Activated naive CD8-positive, alpha-beta T cell treated with anti-CD3 and anti-CD28 coated beads, Interleukin-2, amount 10 ng/mL, durations not matched to agents 7 days and 5 days (primary cell): ENCODE results near the gene TGM2. TPM values are rescaled to one million over a fixed set of nuclear protein-coding genes. Genes with fewer than 3 reads are reported as not detected.

Experiments used
- ATAC-seq: fragments of 150-1000 bp; cut with Tn5 transposase; one replicate; pipeline ENCODE4 v1.10.0; 2021; ENCODE audit warnings: low read depth, moderate library complexity
- POLR2A ChIA-PET: fragments of 350-600 bp; sonication (Branson Sonifier 250); formaldehyde crosslinking; loops from one replicate; lab custom pipeline; 2021; ENCODE audit warnings: antibody characterized with exemption; lab: Charles Lee
- DNase-seq: peaks from one replicate; pipeline ENCODE4 v3.0.0; 2021
- H3K27ac Mint-ChIP-seq: one replicate; pipeline ENCODE4 v1.8.0; 2022; ENCODE audit warnings: mild to moderate bottlenecking, mixed read lengths
- H3K27me3 Mint-ChIP-seq: one replicate; pipeline ENCODE4 v1.8.0; 2022; ENCODE audit warnings: mild to moderate bottlenecking, moderate library complexity, mixed read lengths
- H3K36me3 Mint-ChIP-seq: one replicate; pipeline ENCODE4 v1.8.0; 2021; ENCODE audit warnings: mild to moderate bottlenecking, mixed read lengths
- H3K4me1 Mint-ChIP-seq: one replicate; pipeline ENCODE4 v1.8.0; 2021; ENCODE audit warnings: mixed read lengths
- H3K4me3 Mint-ChIP-seq: one replicate; pipeline ENCODE4 v1.8.0; 2022; ENCODE audit warnings: mild to moderate bottlenecking, moderate library complexity, mixed read lengths
- H3K9me3 Mint-ChIP-seq: one replicate; pipeline ENCODE4 v1.8.0; 2021; ENCODE audit warnings: mixed read lengths
- total RNA-seq, 2 experiments: library from RNA; stranded (reverse); gene quantifications; one replicate each; pipeline ENCODE4 v1.2.3, GENCODE V29; 2021

Gene TGM2
- total RNA-seq, 2 experiments from 2014 or later: 0.43 to 0.50 TPM

GRCh38 chr20:38129893-38130609 is 35.0 kb downstream of the TGM2 start:
- H3K27me3 Mint-ChIP-seq: peaks cover 4% of the 10 kb centered on the region
- no peaks in the 10 kb centered on the region for H3K36me3 Mint-ChIP-seq
- no peak overlapping the region for H3K27ac Mint-ChIP-seq
- no peak for ATAC-seq
- POLR2A ChIA-PET: no interaction called here
- no peak overlapping the region for H3K4me3 Mint-ChIP-seq
- no peaks in the 10 kb centered on the region for H3K9me3 Mint-ChIP-seq
- DNase-seq: peak; percentile 16
- H3K4me1 Mint-ChIP-seq: peaks cover 11% of the 10 kb centered on the region

GRCh38 chr20:38129248-38129865 is 35.7 kb downstream of the TGM2 start:
- POLR2A ChIA-PET: no interaction called here
- ATAC-seq (no peak), DNase-seq (no peak)
- Mint-ChIP-seq H3K27me3 (peaks cover 4% of the 10 kb centered on the region), H3K4me1 (peaks cover 6% of the 10 kb centered on the region), H3K4me3 (no peak overlapping the region), H3K9me3 (no peaks in the 10 kb centered on the region), H3K27ac (no peak overlapping the region), H3K36me3 (no peaks in the 10 kb centered on the region)

DNA sequence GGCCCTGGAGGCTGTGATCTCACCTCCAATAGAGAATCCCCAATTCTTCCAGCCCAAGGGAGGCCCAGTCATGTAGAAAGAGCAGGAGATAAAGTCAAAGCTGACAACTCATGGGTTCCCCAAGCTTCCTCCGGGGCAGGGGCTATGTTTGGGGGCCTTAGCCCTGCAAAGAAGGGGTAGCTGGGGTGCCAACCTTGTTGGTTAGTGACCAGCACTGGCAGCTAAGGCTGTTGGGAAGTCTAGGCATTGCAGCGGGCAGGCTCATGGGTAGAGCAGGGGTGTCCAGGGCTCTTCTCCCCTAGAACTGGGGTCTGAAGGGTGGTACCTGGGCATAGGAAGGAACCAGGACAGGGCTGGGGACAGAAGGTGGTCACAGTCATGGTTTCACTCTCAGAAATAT is 36.4 kb downstream of the TGM2 start:
- ATAC-seq: no peak
- H3K9me3 Mint-ChIP-seq: no peaks in the 10 kb centered on the region
- peaks cover under 1% of the 10 kb centered on the region for H3K4me1 Mint-ChIP-seq
- no peaks in the 10 kb centered on the region for H3K36me3 Mint-ChIP-seq
- H3K27ac Mint-ChIP-seq: no peak overlapping the region
- H3K27me3 Mint-ChIP-seq: peaks cover 4% of the 10 kb centered on the region
- no peak overlapping the region for H3K4me3 Mint-ChIP-seq
- DNase-seq: no peak
- POLR2A ChIA-PET: no interaction called here

DNA sequence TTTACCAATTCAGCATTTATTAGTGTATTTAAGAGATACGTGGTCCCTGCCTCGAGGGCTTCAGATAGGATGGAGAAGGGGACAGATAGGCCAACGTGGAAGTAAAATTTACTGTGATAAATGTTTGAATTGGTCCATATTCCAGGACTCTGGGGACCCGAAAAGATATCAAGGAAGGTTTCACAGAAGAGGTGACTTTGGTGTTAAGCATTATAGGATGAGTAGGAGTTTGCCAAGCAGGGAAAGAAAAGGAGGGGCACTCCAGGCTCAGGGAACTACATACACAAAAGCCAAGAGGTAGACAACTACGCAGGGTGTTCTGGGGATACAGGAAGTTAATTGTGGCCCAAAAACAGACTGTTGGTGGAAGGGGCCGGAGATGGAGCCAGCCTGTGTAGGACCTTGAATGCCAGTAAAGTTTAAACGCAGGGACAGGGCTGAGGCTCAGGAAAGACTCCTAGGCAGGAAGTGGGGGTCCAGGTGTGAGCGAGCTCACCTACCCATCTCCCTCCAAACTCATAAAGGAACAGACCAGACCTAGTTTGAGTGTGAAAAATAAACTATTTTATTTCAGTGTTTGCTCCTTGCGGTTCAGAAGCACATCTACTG is 37.0 kb downstream of the TGM2 start:
- Mint-ChIP-seq H3K4me1 (peaks cover 3% of the 10 kb centered on the region), H3K9me3 (no peaks in the 10 kb centered on the region), H3K27me3 (peaks cover 2% of the 10 kb centered on the region), H3K27ac (no peak overlapping the region), H3K36me3 (no peaks in the 10 kb centered on the region), H3K4me3 (no peak overlapping the region)
- no peak for ATAC-seq
- no peak for DNase-seq
- POLR2A ChIA-PET: no interaction called here

DNA sequence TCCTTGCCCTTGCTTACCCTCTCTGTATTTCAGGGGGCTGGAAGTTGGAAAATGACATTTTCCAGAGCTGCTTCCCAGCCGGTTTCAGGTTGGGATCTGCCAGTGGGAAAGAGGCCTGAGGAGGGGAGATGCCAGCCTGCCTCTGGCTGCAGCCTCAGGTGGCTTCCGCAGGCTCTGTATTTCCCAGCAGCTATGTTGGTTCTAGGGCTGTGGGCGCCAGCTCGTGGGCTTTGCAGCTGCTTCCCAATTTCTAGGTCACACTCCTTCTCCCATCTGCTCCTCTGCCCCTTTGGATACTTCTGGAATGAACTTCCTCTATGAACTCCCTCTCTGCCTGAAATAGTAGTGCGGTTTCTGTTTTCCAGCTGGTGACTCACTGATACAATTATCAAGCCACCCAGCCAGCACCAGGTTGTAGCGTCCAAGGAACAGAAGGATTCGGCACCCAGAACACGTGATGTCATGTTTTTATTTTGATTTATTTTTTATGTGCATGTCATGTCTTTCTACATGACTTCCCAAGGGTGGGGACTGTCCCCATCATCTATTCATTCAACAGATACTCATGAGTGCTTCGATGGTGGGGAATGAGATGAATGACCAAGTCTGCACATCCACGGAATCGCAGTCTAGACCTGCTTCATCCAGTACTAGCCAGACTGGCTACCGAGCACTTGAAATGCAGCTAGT is 38.0 kb downstream of the TGM2 start:
- Mint-ChIP-seq H3K36me3 (no peaks in the 10 kb centered on the region), H3K27me3 (peaks cover 2% of the 10 kb centered on the region), H3K4me1 (peaks cover 5% of the 10 kb centered on the region), H3K4me3 (no peak overlapping the region), H3K27ac (no peak overlapping the region), H3K9me3 (no peaks in the 10 kb centered on the region)
- POLR2A ChIA-PET: no interaction called here
- DNase-seq: no peak
- ATAC-seq: no peak

GRCh38 chr20:38126146-38126921 is 38.7 kb downstream of the TGM2 start:
- POLR2A ChIA-PET: no interaction called here
- DNase-seq: no peak
- Mint-ChIP-seq H3K4me3 (no peak overlapping the region), H3K9me3 (no peaks in the 10 kb centered on the region), H3K4me1 (peaks cover 5% of the 10 kb centered on the region), H3K27me3 (peaks cover 2% of the 10 kb centered on the region), H3K36me3 (no peaks in the 10 kb centered on the region), H3K27ac (no peak overlapping the region)
- no peak for ATAC-seq

- H3K27me3 Mint-ChIP-seq: peaks cover 2% of the 10 kb centered on the region
- POLR2A ChIA-PET: no interaction called here
- H3K36me3 Mint-ChIP-seq: no peaks in the 10 kb centered on the region
- DNase-seq (no peak), ATAC-seq (no peak)
- no peak overlapping the region for H3K4me3 Mint-ChIP-seq
- H3K27ac Mint-ChIP-seq: no peak overlapping the region
- H3K4me1 Mint-ChIP-seq: peaks cover 5% of the 10 kb centered on the region
- H3K9me3 Mint-ChIP-seq: no peaks in the 10 kb centered on the region
Measured at GRCh38 chr20:38125157-38126056, 39.7 kb downstream of the TGM2 start.

DNA sequence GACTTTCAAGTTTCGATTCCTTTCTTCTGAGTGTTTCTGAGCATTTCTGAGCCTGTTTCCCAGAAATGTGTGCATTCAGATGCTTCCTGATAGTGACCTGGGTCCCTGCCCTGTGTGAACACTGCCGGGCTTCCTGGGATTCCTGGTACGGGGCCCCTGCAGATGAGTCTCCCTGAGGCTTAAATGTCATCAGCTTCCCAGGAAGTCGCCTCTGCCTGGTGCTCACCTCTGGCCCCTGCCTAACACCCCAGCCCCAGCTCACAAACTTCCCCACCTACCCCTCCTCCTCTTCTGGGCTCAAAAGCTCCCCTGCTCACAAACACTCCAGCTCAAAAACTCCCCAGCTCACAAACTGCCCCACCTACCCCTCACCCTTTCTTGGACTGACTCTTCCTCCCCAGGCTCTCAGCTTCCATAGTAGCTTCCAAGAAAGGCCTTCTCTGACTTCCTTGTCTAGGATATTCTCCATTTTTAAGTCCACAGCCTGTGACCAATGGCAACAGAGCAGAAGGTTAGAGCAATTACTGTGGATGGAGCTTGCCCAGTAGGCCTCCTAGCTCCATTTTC is 42.0 kb downstream of the TGM2 start:
- Mint-ChIP-seq H3K36me3 (no peaks in the 10 kb centered on the region), H3K27me3 (peaks cover 3% of the 10 kb centered on the region), H3K4me3 (peak overlapping the region; percentile 5), H3K4me1 (peaks cover 5% of the 10 kb centered on the region), H3K9me3 (no peaks in the 10 kb centered on the region), H3K27ac (peak overlapping the region; percentile 59)
- POLR2A ChIA-PET: no interaction called here
- ATAC-seq (no peak), DNase-seq (no peak)

GRCh38 chr20:38121741-38122140 is 43.3 kb downstream of the TGM2 start:
- H3K27me3 Mint-ChIP-seq: peaks cover 14% of the 10 kb centered on the region
- peaks cover 5% of the 10 kb centered on the region for H3K4me1 Mint-ChIP-seq
- DNase-seq: no peak
- no peak overlapping the region for H3K4me3 Mint-ChIP-seq
- POLR2A ChIA-PET: no interaction called here
- no peak for ATAC-seq
- no peaks in the 10 kb centered on the region for H3K36me3 Mint-ChIP-seq
- no peak overlapping the region for H3K27ac Mint-ChIP-seq
- no peaks in the 10 kb centered on the region for H3K9me3 Mint-ChIP-seq

DNA sequence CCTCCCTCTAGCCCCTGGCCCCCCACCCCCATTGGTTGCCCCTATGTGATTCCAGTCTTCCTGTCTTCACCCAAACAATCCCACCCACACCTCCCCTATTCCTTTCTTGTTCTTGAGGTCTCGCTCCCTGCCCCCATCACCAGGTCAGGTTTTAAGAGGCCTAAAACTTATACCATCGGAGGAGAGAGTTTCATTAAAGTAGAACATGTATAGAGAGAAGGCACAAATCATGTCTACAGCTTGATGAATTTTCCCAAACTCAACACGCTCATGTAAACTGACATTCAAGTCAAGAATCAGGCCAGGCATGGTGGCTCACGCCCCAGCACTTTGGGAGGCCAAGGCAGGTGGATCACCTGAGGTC is 44.5 kb downstream of the TGM2 start:
- no peak for DNase-seq
- Mint-ChIP-seq H3K4me1 (peaks cover 5% of the 10 kb centered on the region), H3K36me3 (no peaks in the 10 kb centered on the region), H3K9me3 (no peaks in the 10 kb centered on the region), H3K27me3 (peaks cover 21% of the 10 kb centered on the region), H3K4me3 (no peak overlapping the region), H3K27ac (no peak overlapping the region)
- ATAC-seq: no peak
- POLR2A ChIA-PET: no interaction called here

DNA sequence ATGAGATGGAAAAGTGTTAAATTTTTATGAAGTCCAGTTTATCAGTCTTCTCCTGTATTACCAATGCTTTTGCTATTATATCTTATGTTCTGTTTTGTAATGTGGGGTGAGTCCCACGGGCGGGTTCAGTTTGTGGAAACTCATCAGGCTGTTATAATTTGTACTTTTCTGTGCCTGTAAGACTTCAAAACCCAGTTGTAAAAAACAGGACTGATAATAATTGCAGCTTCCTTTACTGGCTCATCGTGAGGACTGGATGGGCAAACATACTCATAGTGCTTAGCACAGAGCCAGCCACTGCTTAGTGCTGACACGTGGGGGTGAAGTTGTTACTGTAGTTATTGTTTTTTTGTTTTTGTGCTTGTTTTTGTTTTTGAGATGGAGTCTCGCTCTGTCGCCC is 45.6 kb downstream of the TGM2 start:
- POLR2A ChIA-PET: no interaction called here
- H3K27ac Mint-ChIP-seq: no peak overlapping the region

DNA sequence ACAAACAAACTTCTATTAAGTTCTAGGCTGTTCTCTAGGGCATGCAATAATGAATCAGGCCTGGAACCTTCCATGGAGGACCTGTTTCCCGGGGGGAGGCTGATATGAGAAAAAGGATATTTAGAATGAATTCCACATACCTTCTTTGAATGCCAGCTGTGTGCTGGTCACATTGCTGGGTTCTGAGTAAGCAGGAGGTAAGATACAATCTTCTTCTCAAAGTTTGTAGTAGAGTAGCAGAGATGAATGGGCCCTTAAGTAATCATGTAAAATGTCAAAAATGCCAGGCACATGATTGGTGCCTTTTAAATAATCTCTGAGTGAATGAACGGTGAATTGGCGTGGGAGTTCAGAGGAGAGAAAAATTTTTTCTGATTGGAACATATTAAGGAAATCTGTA is 47.4 kb downstream of the TGM2 start:
- H3K36me3 Mint-ChIP-seq: no peaks in the 10 kb centered on the region
- ATAC-seq: no peak

More for the DNA sequence above, 45.6 kb downstream of the TGM2 start:
- H3K36me3 Mint-ChIP-seq: no peaks in the 10 kb centered on the region
- DNase-seq (no peak), ATAC-seq (no peak)
- no peaks in the 10 kb centered on the region for H3K9me3 Mint-ChIP-seq
- H3K27me3 Mint-ChIP-seq: peaks cover 26% of the 10 kb centered on the region
- H3K4me3 Mint-ChIP-seq: no peak overlapping the region
- H3K4me1 Mint-ChIP-seq: peaks cover 5% of the 10 kb centered on the region

More for the DNA sequence above, 47.4 kb downstream of the TGM2 start:
- DNase-seq: no peak
- POLR2A ChIA-PET: no interaction called here
- no peak overlapping the region for H3K4me3 Mint-ChIP-seq
- H3K9me3 Mint-ChIP-seq: no peaks in the 10 kb centered on the region
- peaks cover 10% of the 10 kb centered on the region for H3K4me1 Mint-ChIP-seq
- no peak overlapping the region for H3K27ac Mint-ChIP-seq
- peaks cover 28% of the 10 kb centered on the region for H3K27me3 Mint-ChIP-seq
